HepG2 (cell line): Measurements from ENCODE around the gene KHNYN. TPM values are rescaled to one million over a fixed set of nuclear protein-coding genes. Genes with fewer than 3 reads are reported as not detected.

ENCODE experiments used
- ERF ChIP-seq: IDR thresholded peaks from 2 replicates; pipeline ENCODE4 v1.6.1; 2018; ENCODE audit warnings: missing biosample characterization, missing genetic modification reagents
- IRF2 ChIP-seq: IDR thresholded peaks from 2 replicates; pipeline ENCODE4 v1.6.1; 2018; ENCODE audit warnings: missing genetic modification reagents, missing compliant biosample characterization
- NRL ChIP-seq: sonication (generic); formaldehyde crosslinking; IDR thresholded peaks from 2 replicates; pipeline ENCODE4 v1.5.0; 2020; ENCODE audit warnings: missing genetic modification reagents, mild to moderate bottlenecking, moderate library complexity, borderline replicate concordance
- POLR2G ChIP-seq: fragments of 200-400 bp; formaldehyde crosslinking; IDR thresholded peaks from 2 replicates; pipeline ENCODE4 v1.6.1; 2018; ENCODE audit warnings: mild to moderate bottlenecking, low read depth, low read length, moderate library complexity
- RBFOX2 ChIP-seq: fragments of 200-400 bp; formaldehyde crosslinking; IDR thresholded peaks from 2 replicates; pipeline ENCODE4 v1.6.1; 2017; ENCODE audit warnings: low read depth, mild to moderate bottlenecking, low read length
- RXRB ChIP-seq: IDR thresholded peaks from 2 replicates; pipeline ENCODE4 v1.6.1; 2016; ENCODE audit warnings: borderline replicate concordance, missing genetic modification reagents, missing compliant biosample characterization
- TBX2 ChIP-seq: sonication (generic); formaldehyde crosslinking; IDR thresholded peaks from 2 replicates; pipeline ENCODE4 v1.5.0; 2020; ENCODE audit warnings: missing genetic modification reagents, mild to moderate bottlenecking, borderline replicate concordance
- ZNF607 ChIP-seq: sonication (generic); formaldehyde crosslinking; IDR thresholded peaks from 2 replicates; pipeline ENCODE4 v1.5.1; 2020; ENCODE audit warnings: missing genetic modification reagents, mild to moderate bottlenecking, borderline replicate concordance
- polyA plus RNA-seq, 8 experiments: library from polyadenylated mRNA; depleted of rRNA in 3 of 8; stranded (reverse) in 7 of 8; unstranded in 1 of 8; fragments of >200 nt; fragmentation: Illumina TruSeq in 4 of 8; extraction: Trizol in 4 of 8; gene quantifications; 2 replicates each; pipeline versions ENCODE4 v1.2.1 to v1.2.3, GENCODE V29; 2011 to 2016; ENCODE audit warnings: low read depth in 4 of 8, missing spikeins in 1 of 8, mixed read lengths in 1 of 8; ENCODE audit not compliant: insufficient read depth in 1 of 8
- total RNA-seq, 5 experiments: library from RNA; depleted of rRNA; stranded (reverse); fragments of >200 nt; fragmentation: Illumina TruSeq; extraction: Trizol; gene quantifications; 2 replicates each; pipeline ENCODE4 v1.2.3, GENCODE V29; 2016; ENCODE audit warnings: low read depth in 1 of 5
- TF ChIP-seq, protein P1 (sequence below): sonication (generic); formaldehyde crosslinking; IDR thresholded peaks from 2 replicates; pipeline ENCODE4 v1.8.1; 2023; ENCODE audit warnings: mild to moderate bottlenecking, missing genetic modification reagents, borderline replicate concordance
- TF ChIP-seq, protein P2 (sequence below): sonication (generic); formaldehyde crosslinking; IDR thresholded peaks from 2 replicates; pipeline ENCODE4 v1.4.0; 2020; ENCODE audit warnings: missing genetic modification reagents
- TF ChIP-seq, protein P3 (sequence below): sonication (generic); formaldehyde crosslinking; IDR thresholded peaks from one replicate; pipeline ENCODE4 v1.5.1; 2020; ENCODE audit warnings: mild to moderate bottlenecking, missing genetic modification reagents; ENCODE audit errors: not compliant biosample characterization
- TF ChIP-seq, protein P4 (sequence below): sonication (generic); formaldehyde crosslinking; IDR thresholded peaks from 2 replicates; pipeline ENCODE4 v1.8.0; 2022; ENCODE audit warnings: missing genetic modification reagents, mild to moderate bottlenecking, borderline replicate concordance
- TF ChIP-seq, protein P5 (sequence below): sonication (generic); formaldehyde crosslinking; IDR thresholded peaks from 2 replicates; pipeline ENCODE4 v1.8.0; 2022; ENCODE audit warnings: mild to moderate bottlenecking, missing genetic modification reagents, moderate library complexity
- TF ChIP-seq, protein P6 (sequence below): sonication (generic); formaldehyde crosslinking; IDR thresholded peaks from 2 replicates; pipeline ENCODE4 v1.5.0; 2020; ENCODE audit warnings: missing genetic modification reagents, mild to moderate bottlenecking, borderline replicate concordance

KHNYN gene
- total and polyA plus RNA-seq, 2 of the 13 experiments (the other 11 are each of a cell fraction or from before 2014, with no cell fraction given) = 52.8 to 75.7 TPM

DNA sequence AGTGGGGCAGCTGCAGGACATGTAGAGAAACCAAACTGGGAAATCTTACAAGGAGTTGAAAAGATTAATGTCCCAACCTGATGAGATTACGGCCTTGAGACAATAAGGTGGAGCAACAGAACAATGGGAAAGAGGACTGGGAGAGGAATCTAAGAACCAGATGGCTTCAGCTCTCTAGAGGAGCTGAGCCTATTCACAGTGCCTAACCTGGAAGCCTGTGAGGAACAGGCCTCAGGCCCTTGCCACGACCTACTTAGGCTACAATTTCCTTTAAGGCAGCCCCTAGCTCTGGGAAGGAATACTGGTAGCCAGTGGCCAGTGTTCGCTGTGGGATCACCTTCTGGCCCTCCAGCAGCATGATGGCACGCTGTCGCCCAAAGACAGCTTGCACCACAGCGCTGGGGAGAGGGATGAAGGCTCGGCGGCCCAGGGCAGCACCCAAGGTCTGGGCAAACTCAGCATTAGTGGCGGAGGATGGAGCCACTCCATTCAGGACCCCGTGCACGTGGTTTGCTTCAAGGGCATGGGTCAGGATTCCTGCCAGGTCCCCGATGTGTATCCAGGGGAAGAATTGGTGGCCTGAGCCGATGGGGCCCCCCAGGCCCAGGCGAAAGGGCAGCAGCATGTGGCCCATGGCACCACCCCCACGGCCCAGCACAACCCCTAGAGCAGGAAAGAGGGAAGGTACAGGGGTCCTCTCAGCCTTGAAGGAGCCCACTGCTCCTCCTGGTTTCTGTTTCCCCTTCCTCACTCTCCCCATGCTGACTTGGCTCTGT, 10.3 kb downstream of the KHNYN start (continued):
- TF ChIP-seq, protein P1, sequence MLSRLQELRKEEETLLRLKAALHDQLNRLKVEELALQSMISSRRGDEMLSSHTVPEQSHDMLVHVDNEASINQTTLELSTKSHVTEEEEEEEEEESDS (CRISPR knock-in tag) = no peak
- TF ChIP-seq, protein P2, sequence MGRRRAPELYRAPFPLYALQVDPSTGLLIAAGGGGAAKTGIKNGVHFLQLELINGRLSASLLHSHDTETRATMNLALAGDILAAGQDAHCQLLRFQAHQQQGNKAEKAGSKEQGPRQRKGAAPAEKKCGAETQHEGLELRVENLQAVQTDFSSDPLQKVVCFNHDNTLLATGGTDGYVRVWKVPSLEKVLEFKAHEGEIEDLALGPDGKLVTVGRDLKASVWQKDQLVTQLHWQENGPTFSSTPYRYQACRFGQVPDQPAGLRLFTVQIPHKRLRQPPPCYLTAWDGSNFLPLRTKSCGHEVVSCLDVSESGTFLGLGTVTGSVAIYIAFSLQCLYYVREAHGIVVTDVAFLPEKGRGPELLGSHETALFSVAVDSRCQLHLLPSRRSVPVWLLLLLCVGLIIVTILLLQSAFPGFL (CRISPR knock-in tag) = no peak
- TF ChIP-seq, protein P3, sequence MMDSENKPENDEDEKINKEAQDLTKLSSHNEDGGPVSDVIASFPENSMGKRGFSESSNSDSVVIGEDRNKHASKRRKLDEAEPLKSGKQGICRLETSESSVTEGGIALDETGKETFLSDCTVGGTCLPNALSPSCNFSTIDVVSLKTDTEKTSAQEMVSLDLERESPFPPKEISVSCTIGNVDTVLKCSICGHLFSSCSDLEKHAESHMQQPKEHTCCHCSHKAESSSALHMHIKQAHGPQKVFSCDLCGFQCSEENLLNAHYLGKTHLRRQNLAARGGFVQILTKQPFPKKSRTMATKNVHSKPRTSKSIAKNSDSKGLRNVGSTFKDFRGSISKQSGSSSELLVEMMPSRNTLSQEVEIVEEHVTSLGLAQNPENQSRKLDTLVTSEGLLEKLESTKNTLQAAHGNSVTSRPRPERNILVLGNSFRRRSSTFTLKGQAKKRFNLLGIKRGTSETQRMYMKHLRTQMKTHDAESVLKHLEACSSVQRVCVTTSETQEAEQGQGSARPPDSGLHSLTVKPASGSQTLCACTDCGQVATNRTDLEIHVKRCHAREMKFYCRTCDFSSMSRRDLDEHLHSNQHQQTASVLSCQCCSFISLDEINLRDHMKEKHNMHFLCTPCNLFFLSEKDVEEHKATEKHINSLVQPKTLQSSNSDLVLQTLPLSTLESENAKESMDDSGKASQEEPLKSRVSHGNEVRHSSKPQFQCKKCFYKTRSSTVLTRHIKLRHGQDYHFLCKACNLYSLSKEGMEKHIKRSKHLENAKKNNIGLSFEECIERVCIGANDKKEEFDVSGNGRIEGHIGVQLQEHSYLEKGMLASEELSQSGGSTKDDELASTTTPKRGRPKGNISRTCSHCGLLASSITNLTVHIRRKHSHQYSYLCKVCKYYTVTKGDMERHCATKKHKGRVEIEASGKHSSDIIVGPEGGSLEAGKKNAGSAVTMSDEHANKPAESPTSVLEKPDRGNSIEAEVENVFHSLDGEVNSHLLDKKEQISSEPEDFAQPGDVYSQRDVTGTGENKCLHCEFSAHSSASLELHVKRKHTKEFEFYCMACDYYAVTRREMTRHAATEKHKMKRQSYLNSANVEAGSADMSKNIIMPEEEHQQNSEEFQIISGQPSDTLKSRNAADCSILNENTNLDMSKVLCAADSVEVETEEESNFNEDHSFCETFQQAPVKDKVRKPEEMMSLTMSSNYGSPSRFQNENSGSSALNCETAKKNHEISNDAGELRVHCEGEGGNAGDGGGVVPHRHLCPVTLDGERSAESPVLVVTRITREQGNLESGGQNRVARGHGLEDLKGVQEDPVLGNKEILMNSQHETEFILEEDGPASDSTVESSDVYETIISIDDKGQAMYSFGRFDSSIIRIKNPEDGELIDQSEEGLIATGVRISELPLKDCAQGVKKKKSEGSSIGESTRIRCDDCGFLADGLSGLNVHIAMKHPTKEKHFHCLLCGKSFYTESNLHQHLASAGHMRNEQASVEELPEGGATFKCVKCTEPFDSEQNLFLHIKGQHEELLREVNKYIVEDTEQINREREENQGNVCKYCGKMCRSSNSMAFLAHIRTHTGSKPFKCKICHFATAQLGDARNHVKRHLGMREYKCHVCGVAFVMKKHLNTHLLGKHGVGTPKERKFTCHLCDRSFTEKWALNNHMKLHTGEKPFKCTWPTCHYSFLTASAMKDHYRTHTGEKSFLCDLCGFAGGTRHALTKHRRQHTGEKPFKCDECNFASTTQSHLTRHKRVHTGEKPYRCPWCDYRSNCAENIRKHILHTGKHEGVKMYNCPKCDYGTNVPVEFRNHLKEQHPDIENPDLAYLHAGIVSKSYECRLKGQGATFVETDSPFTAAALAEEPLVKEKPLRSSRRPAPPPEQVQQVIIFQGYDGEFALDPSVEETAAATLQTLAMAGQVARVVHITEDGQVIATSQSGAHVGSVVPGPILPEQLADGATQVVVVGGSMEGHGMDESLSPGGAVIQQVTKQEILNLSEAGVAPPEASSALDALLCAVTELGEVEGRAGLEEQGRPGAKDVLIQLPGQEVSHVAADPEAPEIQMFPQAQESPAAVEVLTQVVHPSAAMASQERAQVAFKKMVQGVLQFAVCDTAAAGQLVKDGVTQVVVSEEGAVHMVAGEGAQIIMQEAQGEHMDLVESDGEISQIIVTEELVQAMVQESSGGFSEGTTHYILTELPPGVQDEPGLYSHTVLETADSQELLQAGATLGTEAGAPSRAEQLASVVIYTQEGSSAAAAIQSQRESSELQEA (CRISPR knock-in tag) = peak; percentile 74
- 0 out of 2 replicates have a peak, but pooled peaks have one; percentile 27 for TF ChIP-seq TBX2 (CRISPR knock-in tag)
- no peak for TF ChIP-seq IRF2
- peak; percentile 82 for TF ChIP-seq RBFOX2
- TF ChIP-seq ERF (CRISPR knock-in tag) = peak; percentile 5; the same call in 1 of the 2 replicates
- TF ChIP-seq ZNF607 (CRISPR knock-in tag) = 0 out of 2 replicates have a peak, but pooled peaks have one; percentile 16
- TF ChIP-seq, protein P4, sequence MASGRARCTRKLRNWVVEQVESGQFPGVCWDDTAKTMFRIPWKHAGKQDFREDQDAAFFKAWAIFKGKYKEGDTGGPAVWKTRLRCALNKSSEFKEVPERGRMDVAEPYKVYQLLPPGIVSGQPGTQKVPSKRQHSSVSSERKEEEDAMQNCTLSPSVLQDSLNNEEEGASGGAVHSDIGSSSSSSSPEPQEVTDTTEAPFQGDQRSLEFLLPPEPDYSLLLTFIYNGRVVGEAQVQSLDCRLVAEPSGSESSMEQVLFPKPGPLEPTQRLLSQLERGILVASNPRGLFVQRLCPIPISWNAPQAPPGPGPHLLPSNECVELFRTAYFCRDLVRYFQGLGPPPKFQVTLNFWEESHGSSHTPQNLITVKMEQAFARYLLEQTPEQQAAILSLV = no peak
- TF ChIP-seq POLR2G = peak; percentile 56
- no peak for TF ChIP-seq RXRB
- TF ChIP-seq, protein P5, sequence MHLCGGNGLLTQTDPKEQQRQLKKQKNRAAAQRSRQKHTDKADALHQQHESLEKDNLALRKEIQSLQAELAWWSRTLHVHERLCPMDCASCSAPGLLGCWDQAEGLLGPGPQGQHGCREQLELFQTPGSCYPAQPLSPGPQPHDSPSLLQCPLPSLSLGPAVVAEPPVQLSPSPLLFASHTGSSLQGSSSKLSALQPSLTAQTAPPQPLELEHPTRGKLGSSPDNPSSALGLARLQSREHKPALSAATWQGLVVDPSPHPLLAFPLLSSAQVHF (CRISPR knock-in tag) = peak; percentile 2; the same call in 1 of the 2 replicates
- TF ChIP-seq, protein P6, sequence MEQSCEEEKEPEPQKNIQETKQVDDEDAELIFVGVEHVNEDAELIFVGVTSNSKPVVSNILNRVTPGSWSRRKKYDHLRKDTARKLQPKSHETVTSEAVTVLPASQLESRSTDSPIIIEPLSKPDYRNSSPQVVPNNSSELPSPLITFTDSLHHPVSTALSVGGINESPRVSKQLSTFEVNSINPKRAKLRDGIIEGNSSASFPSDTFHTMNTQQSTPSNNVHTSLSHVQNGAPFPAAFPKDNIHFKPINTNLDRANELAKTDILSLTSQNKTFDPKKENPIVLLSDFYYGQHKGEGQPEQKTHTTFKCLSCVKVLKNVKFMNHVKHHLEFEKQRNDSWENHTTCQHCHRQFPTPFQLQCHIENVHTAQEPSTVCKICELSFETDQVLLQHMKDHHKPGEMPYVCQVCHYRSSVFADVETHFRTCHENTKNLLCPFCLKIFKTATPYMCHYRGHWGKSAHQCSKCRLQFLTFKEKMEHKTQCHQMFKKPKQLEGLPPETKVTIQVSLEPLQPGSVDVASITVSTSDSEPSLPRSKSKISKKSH (CRISPR knock-in tag) = peak; percentile 54; the same call in 1 of the 2 replicates
- TF ChIP-seq NRL (CRISPR knock-in tag) = peak; percentile 13; the same call in 1 of the 2 replicates
